ENCODE results near the gene PRAMEF9.
"Not testable (repeated sequence)": the region's sequence is repeated elsewhere in the genome, so short reads cannot be mapped to it uniquely, and the experiment has no call there.

The PRAMEF9 gene

DNA sequence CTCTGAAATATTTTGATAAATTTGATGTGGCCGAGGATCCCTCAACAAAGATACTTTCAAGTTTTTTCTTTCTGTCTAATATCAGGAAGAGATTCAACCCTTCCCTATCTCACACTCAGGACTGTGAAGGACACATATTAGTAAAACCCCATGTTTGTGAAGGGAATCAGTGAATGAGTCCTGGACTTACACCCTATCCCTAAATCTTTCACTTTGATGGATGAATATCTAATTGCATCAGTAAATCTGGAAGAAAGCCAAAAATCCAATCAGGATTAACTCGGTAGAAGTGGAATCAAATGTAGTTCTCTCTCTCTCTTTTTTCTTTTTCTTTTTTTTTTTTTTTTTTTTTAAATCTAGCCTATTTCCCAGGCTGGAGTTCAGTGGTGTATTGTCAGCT lies at the start of gene PRAMEF9:
Gene PRAMEF9, plus strand, starts transcription at position 301 of the 400 bp plus-strand sequence. CDS start 3,433 bp downstream, outside the sequence.
- DNase-seq = not testable (repeated sequence)

DNA sequence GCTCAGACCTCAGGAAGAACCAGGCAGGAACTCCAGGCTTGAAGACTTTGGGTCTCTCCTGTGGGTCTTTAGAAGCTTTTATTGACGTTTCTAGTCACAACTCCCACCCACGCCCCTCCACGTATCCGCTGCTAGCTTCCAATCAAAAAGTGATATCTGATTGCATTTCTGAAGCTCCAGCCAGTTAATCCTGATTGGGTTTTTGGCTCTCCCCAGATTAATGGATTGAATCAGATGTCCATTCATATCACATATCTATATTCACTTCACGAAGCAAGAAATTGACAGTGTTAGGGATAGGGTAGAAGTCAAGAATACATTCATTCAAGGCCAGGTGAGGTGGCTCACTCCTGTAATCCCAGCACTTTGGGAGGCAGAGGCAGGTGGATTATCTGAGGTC lies 15.7 kb upstream of the PRAMEF9 start, which contains the start of gene PRAMEF26:
Gene PRAMEF26, minus strand, starts transcription at position 101 of the 400 bp plus-strand sequence. CDS start 2,914 bp downstream, outside the sequence.
- not testable (repeated sequence) for DNase-seq

DNA sequence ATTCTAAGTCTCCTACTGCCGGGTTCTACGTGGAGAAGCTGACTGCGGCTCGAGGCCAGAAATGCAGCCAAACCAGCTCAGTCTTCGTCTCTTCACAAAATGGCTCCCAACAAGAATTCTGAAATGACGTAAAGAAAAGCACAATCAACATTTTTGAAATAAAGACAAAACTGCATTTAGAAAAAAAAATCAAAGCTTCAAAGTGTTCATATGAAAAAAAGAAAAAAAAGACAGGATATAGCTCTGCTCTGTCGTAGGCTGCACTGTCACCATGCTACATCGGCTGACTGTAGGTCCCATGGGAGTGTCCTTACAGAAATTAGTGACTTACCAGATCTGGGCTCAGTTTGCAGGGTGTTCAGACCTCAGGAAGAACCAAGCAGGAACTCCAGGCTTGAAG lies 6.1 kb upstream of the PRAMEF9 start, which contains the start of gene HNRNPCL4:
Gene HNRNPCL4, minus strand, starts transcription at position 101 of the 400 bp plus-strand sequence. CDS start 164 bp downstream, outside the sequence.
- DNase-seq = not testable (repeated sequence)

DNA sequence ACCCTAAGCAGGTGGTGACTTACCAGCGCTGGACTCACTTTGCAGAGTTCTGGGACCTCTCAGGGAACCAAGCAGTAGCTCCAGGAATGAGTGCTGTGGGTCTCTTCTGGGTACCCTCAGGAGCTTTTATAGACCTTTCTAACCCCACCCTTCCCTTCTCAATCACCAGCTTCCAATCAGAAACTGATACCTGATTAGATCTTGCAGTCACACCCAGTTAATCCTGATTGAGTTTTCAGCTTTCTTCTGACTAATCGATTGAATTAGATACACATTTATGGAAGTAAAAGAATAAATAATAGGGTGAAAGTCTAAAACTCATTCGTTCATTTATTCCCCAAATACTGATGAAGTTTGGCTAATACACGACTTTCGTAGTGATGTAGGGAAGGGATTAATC lies 29.7 kb downstream of the PRAMEF9 start, which contains the start of gene PRAMEF13:
Gene PRAMEF13, minus strand, starts transcription at position 101 of the 400 bp plus-strand sequence. CDS start 1,820 bp downstream, outside the sequence.
- not testable (repeated sequence) for DNase-seq

DNA sequence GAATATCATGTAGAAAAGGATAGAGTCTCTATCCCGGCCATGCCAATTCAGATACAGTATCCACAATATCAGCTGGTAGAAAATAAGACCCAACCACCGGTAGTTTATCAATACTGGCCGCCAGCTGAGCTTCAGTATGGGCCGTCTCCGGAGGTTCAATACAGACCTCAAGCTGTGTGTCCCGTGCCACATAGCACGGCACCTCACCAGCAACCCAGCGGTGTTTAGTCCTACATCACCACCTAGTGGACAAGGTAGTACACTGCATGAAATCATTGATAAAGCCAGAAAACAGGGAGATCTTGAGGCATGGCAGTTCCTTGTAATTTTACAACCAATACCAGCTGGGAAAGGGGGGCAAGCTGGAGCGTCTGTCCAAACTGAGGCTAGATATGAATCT lies 37.1 kb downstream of the PRAMEF9 start:
- not testable (repeated sequence) for DNase-seq

GRCh38 chr1:13216619-13217018 lies 45.0 kb downstream of the PRAMEF9 start:
- not testable (repeated sequence) for DNase-seq

DNA sequence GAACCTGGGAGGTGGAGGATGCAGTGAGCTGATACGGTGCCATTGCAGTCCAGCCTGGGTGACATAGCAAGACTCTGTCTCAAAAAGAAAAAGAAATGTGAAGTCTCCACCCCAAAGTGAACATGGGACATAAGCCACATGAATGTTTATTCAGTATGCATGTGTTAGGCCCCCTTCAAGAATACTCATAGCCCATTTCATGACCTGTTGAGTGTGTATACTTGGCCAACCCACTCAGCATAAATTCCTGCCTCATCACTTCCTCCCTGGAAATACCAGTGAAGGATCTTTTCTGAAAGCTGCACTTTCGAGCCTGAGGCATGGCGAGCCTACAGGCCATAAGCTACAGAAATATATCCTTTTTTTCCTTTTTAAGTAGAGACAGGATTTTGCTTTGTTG lies 47.6 kb downstream of the PRAMEF9 start:
- not testable (repeated sequence) for DNase-seq

DNA sequence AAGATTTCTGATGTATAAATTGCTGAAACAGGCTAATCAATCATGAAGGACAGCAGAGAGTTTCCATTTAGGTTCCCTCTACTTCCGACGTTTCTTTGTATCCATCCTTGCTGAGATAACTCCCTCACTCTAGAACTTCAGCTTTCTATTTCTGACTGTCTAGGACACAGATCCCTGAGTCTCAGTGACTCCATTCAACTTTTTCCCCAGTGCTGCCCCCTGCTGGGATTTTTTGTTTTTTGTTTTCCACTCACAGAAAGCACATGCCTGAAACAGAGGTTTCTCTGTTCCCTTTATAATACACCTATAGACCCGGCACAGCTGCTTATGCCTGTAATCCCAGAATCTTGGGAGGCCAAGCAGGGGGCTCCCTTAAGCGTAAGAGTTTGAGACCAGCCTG lies 51.1 kb downstream of the PRAMEF9 start:
- not testable (repeated sequence) for DNase-seq

DNA sequence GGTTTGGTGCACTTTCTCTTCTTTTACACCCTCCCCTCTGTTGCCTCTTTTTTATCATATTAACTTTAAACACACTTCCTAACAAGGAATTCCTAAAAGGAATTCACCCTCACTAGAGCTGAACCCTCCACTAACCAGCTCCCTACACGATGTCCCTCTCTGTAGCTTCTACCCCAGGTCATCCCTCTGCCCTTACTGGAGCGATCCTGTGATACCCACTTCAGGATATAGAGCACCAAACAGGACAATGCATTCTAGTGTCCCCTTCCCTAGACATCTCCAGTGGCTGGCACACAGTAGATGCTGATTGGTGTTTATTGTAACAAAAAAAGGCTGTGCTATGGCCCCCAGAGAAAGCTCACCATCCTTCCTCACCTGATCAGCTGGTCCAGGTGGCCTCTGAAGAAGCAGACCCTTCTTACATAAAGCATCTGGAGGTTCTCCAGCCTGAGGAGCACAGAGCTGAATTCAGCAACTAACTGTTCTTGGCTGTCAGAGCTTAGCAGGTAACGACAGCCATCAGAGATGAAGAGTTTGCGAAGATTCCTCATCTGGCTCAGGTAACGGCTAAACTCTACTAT lies 52.9 kb downstream of the PRAMEF9 start:
- no peak for DNase-seq

- DNase-seq = not testable (repeated sequence)
Observed at GRCh38 chr1:13225675-13226204, 54.1 kb downstream of the PRAMEF9 start, which contains the start of gene PRAMEF18. PRAMEF18 (minus strand) TSS chr1:13226154; CDS start chr1:13226106, 48 bp downstream.

GRCh38 chr1:13227271-13228055 lies 55.8 kb downstream of the PRAMEF9 start:
- DNase-seq = not testable (repeated sequence)

- no peak for DNase-seq
Observed at GRCh38 chr1:13228343-13228781, 56.7 kb downstream of the PRAMEF9 start.

Measured in femur (tissue), 1 donor.